ENCODE results near the gene ADGRV1.

Gene ADGRV1

GRCh38 chr5:91189480-91190313 lies 631.1 kb downstream of the ADGRV1 start:
- no peak for FAIRE-seq
- TF ChIP-seq, protein P1, sequence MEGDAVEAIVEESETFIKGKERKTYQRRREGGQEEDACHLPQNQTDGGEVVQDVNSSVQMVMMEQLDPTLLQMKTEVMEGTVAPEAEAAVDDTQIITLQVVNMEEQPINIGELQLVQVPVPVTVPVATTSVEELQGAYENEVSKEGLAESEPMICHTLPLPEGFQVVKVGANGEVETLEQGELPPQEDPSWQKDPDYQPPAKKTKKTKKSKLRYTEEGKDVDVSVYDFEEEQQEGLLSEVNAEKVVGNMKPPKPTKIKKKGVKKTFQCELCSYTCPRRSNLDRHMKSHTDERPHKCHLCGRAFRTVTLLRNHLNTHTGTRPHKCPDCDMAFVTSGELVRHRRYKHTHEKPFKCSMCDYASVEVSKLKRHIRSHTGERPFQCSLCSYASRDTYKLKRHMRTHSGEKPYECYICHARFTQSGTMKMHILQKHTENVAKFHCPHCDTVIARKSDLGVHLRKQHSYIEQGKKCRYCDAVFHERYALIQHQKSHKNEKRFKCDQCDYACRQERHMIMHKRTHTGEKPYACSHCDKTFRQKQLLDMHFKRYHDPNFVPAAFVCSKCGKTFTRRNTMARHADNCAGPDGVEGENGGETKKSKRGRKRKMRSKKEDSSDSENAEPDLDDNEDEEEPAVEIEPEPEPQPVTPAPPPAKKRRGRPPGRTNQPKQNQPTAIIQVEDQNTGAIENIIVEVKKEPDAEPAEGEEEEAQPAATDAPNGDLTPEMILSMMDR (IDR thresholded peaks at IDR 0.05; ENCODE audit: insufficient read depth, missing control alignments) = no peak
- no peak for DNase-seq (ENCODE audit: insufficient read length, low spot score)

DNA sequence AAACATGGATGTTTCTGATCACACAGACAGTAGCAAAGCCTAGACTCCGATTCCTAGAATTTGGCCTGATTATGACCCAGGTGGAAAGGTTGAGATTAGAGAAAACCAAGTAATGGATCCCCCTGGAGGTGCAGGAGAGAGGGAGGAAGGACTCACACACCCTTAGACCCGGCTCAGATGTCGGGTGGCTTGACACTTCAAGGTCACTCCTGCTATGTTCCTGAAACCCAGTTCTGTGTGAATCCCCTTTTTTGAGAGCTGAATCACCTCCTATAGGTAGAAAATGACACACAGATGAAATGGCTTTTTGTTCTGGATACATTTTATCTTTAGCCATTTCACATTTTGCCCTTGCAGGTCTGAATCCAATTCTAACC lies 631.7 kb downstream of the ADGRV1 start:
- DNase-seq (ENCODE audit: insufficient read length, low spot score) (no peak), FAIRE-seq (no peak)
- TF ChIP-seq, protein P1 (IDR thresholded peaks at IDR 0.05; ENCODE audit: insufficient read depth, missing control alignments) = no peak

DNA sequence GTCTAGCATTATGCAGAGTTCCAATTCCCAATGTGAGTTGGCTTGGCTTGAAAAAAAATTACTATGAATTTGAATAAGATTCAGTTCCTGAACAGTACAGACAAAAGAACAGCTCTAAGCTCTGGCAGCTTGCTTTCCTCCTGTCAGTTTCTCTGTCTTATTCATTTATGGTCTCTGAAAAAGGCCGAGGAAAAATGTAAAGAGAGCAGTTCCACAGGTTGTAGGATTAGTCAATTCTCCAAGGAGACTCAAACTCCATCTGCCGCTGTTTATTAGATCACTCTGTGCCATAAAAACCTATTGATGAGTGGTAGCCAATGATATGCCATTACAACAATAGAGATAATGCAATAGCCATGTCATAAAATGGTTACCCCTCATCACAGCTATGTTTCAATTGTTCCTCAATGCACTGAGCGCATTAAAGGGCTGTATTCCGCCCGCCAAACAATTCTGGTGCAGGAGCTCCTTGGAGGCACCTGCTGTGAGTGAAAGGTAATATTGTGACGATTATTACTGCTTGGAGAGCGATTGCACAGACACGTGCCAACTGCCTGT lies 636.3 kb downstream of the ADGRV1 start:
- FAIRE-seq (no peak), DNase-seq (ENCODE audit: insufficient read length, low spot score) (no peak)
- TF ChIP-seq, protein P1 (IDR thresholded peaks at IDR 0.05; ENCODE audit: insufficient read depth, missing control alignments) = no peak

DNA sequence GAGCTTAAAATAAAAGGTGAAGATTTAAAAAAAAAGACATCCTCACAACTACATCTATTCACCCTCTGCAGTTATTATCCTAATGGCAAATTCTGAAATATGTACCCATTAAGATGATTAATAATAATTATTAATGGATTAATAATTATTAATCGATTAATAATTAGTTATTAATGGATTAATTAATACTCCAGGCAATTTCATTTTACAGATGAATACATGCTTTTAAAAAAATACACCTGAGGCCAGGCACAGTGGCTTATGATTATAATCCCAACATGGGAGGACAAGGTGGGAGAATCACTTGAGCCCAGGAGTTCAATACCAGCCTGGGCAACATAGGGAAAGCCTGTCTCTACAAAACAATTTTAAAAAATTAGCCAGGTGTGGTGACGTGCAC lies 642.1 kb downstream of the ADGRV1 start:
- TF ChIP-seq, protein P1 (IDR thresholded peaks at IDR 0.05; ENCODE audit: insufficient read depth, missing control alignments) = no peak
- FAIRE-seq (no peak), DNase-seq (ENCODE audit: insufficient read length, low spot score) (no peak)

DNA sequence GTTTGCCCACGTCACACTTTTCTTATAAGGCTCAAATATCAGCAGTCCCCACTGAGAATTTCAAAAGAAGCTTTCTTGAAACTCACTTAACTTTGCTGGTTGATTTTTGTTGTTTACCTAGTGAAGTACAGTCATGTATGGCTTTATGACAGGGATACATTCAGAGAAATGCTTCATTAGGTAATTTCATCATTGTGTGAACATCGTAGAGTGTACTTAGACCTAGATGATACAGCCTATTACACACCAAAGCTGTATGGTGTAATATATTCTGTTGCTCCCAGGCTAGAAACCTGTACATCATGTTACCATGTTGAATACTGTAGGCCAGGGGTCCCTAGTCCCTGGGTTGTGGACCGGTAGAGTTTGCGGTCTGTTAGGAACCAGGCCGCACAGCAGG lies 647.5 kb downstream of the ADGRV1 start:
- DNase-seq (ENCODE audit: insufficient read length, low spot score) = no peak
- FAIRE-seq = no peak
- TF ChIP-seq, protein P1 (IDR thresholded peaks at IDR 0.05; ENCODE audit: insufficient read depth, missing control alignments) = no peak

DNA sequence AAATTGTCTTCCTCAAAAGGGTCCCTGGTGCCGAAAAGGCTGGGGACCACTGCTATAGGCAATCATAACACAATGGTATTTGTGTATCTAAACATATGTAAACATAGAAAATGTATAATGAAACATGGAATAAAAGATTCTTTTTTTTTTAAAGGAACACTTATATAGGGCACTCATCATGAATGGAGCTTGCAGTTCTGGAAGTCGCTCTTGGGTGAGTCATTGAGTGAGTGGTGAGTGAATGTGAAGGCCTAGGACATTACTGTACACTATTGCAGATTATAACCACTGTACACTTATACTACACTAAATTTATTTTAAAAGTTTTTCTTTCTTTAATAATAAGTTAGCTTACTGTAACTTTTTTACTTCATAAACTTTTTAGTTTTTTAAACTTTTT lies 648.1 kb downstream of the ADGRV1 start:
- TF ChIP-seq, protein P1 (IDR thresholded peaks at IDR 0.05; ENCODE audit: insufficient read depth, missing control alignments) = no peak
- no peak for DNase-seq (ENCODE audit: insufficient read length, low spot score)
- no peak for FAIRE-seq

DNA sequence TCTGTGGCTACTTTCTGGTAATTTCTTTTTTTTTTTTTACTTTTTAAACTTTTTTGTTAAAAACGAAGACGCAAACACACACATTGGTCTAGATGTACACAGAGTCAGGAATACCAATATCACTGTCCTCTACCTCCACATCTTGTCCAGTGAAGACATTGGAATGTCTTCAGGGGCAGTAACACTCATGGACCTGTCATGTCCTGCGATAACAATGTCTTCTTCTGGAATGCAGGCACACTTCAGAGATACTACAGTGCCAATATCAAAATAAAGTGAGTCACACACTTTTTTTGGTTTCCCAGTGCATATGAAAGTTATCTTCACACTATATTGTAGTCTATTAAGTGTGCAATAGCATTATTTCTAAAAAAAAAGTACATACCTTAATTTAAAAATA lies 648.7 kb downstream of the ADGRV1 start:
- no peak for DNase-seq (ENCODE audit: insufficient read length, low spot score)
- TF ChIP-seq, protein P1 (IDR thresholded peaks at IDR 0.05; ENCODE audit: insufficient read depth, missing control alignments) = no peak
- no peak for FAIRE-seq
